GM19351 (cell line): ENCODE measurements around the gene KDM6A.
A peak's percentile ranks its signal among the peaks of the same experiment; 100 is the strongest.
"Not testable (repeated sequence)": the region's sequence is repeated elsewhere in the genome, so short reads cannot be mapped to it uniquely, and the experiment has no call there.

Experiments
- ATAC-seq: cut with Tn5 transposase; IDR thresholded peaks from one replicate; pipeline ENCODE4 v1.9.1; 2021; ENCODE audit warnings: mild to moderate bottlenecking, moderate library complexity; ENCODE audit not compliant: unreplicated experiment

The KDM6A gene

GRCh38 chrX:44872821-44873414 lies at the start of gene KDM6A:
Gene KDM6A (plus strand): TSS chrX:44873188. CDS start chrX:44873552, 364 bp downstream.
- ATAC-seq = peak; percentile 83

GRCh38 chrX:44823193-44823592 lies 49.8 kb upstream of the KDM6A start:
- not testable (repeated sequence) for ATAC-seq

- no peak for ATAC-seq
Measured at GRCh38 chrX:44828008-44828605, 44.9 kb upstream of the KDM6A start.

- no peak for ATAC-seq
Measured at GRCh38 chrX:44829832-44830231, 43.2 kb upstream of the KDM6A start.

- no peak for ATAC-seq
Measured at GRCh38 chrX:44842550-44843317, 30.3 kb upstream of the KDM6A start.

- no peak for ATAC-seq
Measured at GRCh38 chrX:44843318-44843702, 29.7 kb upstream of the KDM6A start.

GRCh38 chrX:44843753-44844152 lies 29.2 kb upstream of the KDM6A start, which contains the start of gene DUSP21:
Gene DUSP21 (plus strand): TSS chrX:44844021. CDS start chrX:44844133, 112 bp downstream.
- no peak for ATAC-seq

- ATAC-seq = no peak
Measured at GRCh38 chrX:44844204-44844603, 28.8 kb upstream of the KDM6A start.

- not testable (repeated sequence) for ATAC-seq
Measured at GRCh38 chrX:44850891-44851290, 22.1 kb upstream of the KDM6A start.

GRCh38 chrX:44871114-44871645 lies 1.8 kb upstream of the KDM6A start:
- ATAC-seq = no peak

- ATAC-seq = peak; percentile 27
Measured at GRCh38 chrX:44871931-44872820, 812 bp upstream of the KDM6A start.

- ATAC-seq = no peak
Measured at GRCh38 chrX:44873415-44874276, 658 bp downstream of the KDM6A start.

GRCh38 chrX:44874420-44875184 lies 1.6 kb downstream of the KDM6A start:
- no peak for ATAC-seq

GRCh38 chrX:44875185-44875489 lies 2.1 kb downstream of the KDM6A start:
- ATAC-seq = no peak

GRCh38 chrX:44876086-44876485 lies 3.1 kb downstream of the KDM6A start:
- ATAC-seq = no peak

- no peak for ATAC-seq
Measured at GRCh38 chrX:44876767-44877166, 3.8 kb downstream of the KDM6A start.

GRCh38 chrX:44878780-44879179 lies 5.8 kb downstream of the KDM6A start:
- ATAC-seq = no peak

- ATAC-seq = no peak
Measured at GRCh38 chrX:44881549-44881948, 8.6 kb downstream of the KDM6A start.

GRCh38 chrX:44882635-44883034 lies 9.6 kb downstream of the KDM6A start:
- ATAC-seq = no peak
